MM.1S (cell line): ENCODE results near the gene OR4M1.
"Not testable (repeated sequence)": the region's sequence is repeated elsewhere in the genome, so short reads cannot be mapped to it uniquely, and the experiment has no call there.

Source experiments
- DNase-seq: peaks from one replicate; pipeline ENCODE4 v3.0.0-alpha.2; 2015
- H2AFZ ChIP-seq: fragments of 300-600 bp; sonication (generic); 2 replicates; pipeline ENCODE4 v1.6.0; 2016; ENCODE audit warnings: antibody characterized with exemption, low read length
- H3F3A ChIP-seq: fragments of 300-600 bp; sonication (generic); 2 replicates; pipeline ENCODE4 v1.6.1; 2016; ENCODE audit warnings: mild to moderate bottlenecking, antibody characterized with exemption, low read length, moderate library complexity, mixed read lengths; ENCODE audit not compliant: insufficient read depth
- H3K27ac ChIP-seq: fragments of 300-600 bp; sonication (generic); 2 replicates; pipeline ENCODE4 v1.5.1; 2016; ENCODE audit warnings: mild to moderate bottlenecking, low read length
- H3K27me3 ChIP-seq: fragments of 300-600 bp; sonication (generic); replicated peaks from 2 replicates; pipeline ENCODE4 v1.6.0; 2016; ENCODE audit warnings: low read length; ENCODE audit not compliant: insufficient read depth
- H3K36me3 ChIP-seq: fragments of 300-600 bp; sonication (generic); replicated peaks from 2 replicates; pipeline ENCODE4 v1.6.1; 2016; ENCODE audit warnings: mild to moderate bottlenecking, low read length, mixed read lengths; ENCODE audit not compliant: insufficient read depth
- H3K4me1 ChIP-seq: fragments of 300-600 bp; sonication (generic); 2 replicates; pipeline ENCODE4 v1.6.1; 2016; ENCODE audit warnings: low read length, mixed read lengths
- H3K4me2 ChIP-seq: fragments of 300-600 bp; sonication (generic); 2 replicates; pipeline ENCODE4 v1.6.0; 2016; ENCODE audit warnings: low read depth, low read length
- H3K4me3 ChIP-seq: fragments of 300-600 bp; sonication (generic); 2 replicates; pipeline ENCODE4 v1.5.1; 2016; ENCODE audit warnings: low read length, mixed read lengths
- H3K79me2 ChIP-seq: fragments of 300-600 bp; sonication (generic); 2 replicates; pipeline ENCODE4 v1.6.1; 2016; ENCODE audit warnings: mixed run types, low read length, mixed read lengths
- H3K9ac ChIP-seq: fragments of 300-600 bp; sonication (generic); 2 replicates; pipeline ENCODE4 v1.6.1; 2016; ENCODE audit warnings: low read length, mixed read lengths
- H3K9me2 ChIP-seq: fragments of 300-600 bp; sonication (generic); replicated peaks from 2 replicates; pipeline ENCODE4 v1.6.1; 2016; ENCODE audit warnings: mild to moderate bottlenecking, low read length, mixed read lengths; ENCODE audit not compliant: insufficient read depth
- H3K9me3 ChIP-seq: fragments of 300-600 bp; sonication (generic); replicated peaks from 2 replicates; pipeline ENCODE4 v1.6.1; 2016; ENCODE audit warnings: mild to moderate bottlenecking, low read length, mixed read lengths; ENCODE audit not compliant: insufficient read depth
- H4K20me1 ChIP-seq: fragments of 300-600 bp; sonication (generic); 2 replicates; pipeline ENCODE4 v1.6.1; 2016; ENCODE audit warnings: mild to moderate bottlenecking, low read length, moderate library complexity, mixed read lengths; ENCODE audit not compliant: insufficient read depth
- EZH2 ChIP-seq: fragments of 300-600 bp; sonication (generic); optimal IDR thresholded peaks from 2 replicates; pipeline ENCODE3; 2017; ENCODE audit warnings: low read depth, mild to moderate bottlenecking, antibody characterized with exemption, low read length, mixed read lengths
- EZH2phosphoT487 ChIP-seq: fragments of 300-600 bp; sonication (generic); IDR thresholded peaks from 2 replicates; pipeline ENCODE4 v1.6.1; 2018; ENCODE audit warnings: antibody characterized with exemption, low read length
- TF ChIP-seq, protein P1 (sequence below): fragments of 300-600 bp; sonication (generic); IDR thresholded peaks from 2 replicates; pipeline ENCODE4 v1.5.1; 2016; ENCODE audit warnings: antibody characterized with exemption, low read length, mixed read lengths

Gene OR4M1

DNA sequence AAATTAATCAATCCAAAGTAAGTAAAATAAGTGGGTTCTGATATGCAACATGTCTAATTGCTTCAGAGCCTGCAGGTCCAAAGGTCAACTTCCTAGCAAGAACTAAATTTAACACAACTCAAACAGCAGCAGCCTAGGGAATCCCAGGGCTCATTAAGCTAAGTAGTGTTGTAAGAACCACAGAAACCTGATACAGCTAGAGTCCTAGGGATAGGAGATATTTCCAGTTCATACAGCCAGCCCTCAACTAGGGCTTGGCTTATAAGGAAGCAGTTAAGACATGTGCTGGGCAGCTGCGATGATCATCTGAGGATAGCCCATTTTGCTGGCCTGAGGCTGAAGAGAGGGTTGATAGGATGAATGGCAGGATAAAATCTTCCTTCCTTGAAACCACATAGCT is 30.0 kb upstream of the OR4M1 start, which contains the start of gene OR4Q3:
Gene OR4Q3 (plus strand): TSS at position 316 of the 400 bp plus-strand sequence.
- DNase-seq: no peak
- no peaks in the 10 kb centered on the region for H4K20me1 ChIP-seq
- H3K79me2 ChIP-seq: no peaks in the 10 kb centered on the region
- no peaks in the 10 kb centered on the region for H3F3A ChIP-seq
- H3K9me2 ChIP-seq: no peaks in the 10 kb centered on the region
- H3K4me1 ChIP-seq: no peaks in the 10 kb centered on the region
- H3K27me3 ChIP-seq: no peaks in the 10 kb centered on the region
- H3K9ac ChIP-seq: no peak within 1 kb of the TSS
- H3K36me3 ChIP-seq: no peaks in the 10 kb centered on the region
- TF ChIP-seq EZH2 (no peak), EZH2phosphoT487 (no peak)
- TF ChIP-seq, protein P1, sequence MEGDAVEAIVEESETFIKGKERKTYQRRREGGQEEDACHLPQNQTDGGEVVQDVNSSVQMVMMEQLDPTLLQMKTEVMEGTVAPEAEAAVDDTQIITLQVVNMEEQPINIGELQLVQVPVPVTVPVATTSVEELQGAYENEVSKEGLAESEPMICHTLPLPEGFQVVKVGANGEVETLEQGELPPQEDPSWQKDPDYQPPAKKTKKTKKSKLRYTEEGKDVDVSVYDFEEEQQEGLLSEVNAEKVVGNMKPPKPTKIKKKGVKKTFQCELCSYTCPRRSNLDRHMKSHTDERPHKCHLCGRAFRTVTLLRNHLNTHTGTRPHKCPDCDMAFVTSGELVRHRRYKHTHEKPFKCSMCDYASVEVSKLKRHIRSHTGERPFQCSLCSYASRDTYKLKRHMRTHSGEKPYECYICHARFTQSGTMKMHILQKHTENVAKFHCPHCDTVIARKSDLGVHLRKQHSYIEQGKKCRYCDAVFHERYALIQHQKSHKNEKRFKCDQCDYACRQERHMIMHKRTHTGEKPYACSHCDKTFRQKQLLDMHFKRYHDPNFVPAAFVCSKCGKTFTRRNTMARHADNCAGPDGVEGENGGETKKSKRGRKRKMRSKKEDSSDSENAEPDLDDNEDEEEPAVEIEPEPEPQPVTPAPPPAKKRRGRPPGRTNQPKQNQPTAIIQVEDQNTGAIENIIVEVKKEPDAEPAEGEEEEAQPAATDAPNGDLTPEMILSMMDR: no peak
- H3K27ac ChIP-seq: no peak within 1 kb of the TSS
- H3K9me3 ChIP-seq: no peaks in the 10 kb centered on the region
- no peak within 1 kb of the TSS for H3K4me2 ChIP-seq
- H3K4me3 ChIP-seq: no peak within 1 kb of the TSS
- no peak within 1 kb of the TSS for H2AFZ ChIP-seq

DNA sequence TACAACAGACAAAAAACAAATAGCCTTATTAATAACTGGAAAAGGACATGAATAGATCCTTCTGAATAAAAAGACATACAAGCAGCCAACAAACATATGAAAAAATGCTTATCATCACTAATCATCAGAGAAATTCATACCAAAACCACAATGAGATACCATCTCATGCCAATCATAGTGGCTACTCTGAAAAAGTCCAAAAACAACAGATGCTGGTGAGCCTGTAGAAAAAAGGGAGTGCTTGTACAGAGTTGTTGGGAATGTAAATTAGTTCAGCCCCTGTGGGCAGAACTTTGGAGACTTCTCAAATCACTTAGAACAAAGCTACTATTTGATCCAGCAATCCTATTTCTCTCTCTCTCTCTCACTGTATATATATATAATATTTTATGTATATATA is 21.0 kb upstream of the OR4M1 start:
- not testable (repeated sequence) for H3K79me2 ChIP-seq, H3K36me3 ChIP-seq, H2AFZ ChIP-seq, H3K9me3 ChIP-seq, H3K27me3 ChIP-seq, H3K4me3 ChIP-seq, H3K4me2 ChIP-seq, DNase-seq, H3F3A ChIP-seq, H3K9me2 ChIP-seq, H4K20me1 ChIP-seq, H3K9ac ChIP-seq, H3K4me1 ChIP-seq, H3K27ac ChIP-seq

DNA sequence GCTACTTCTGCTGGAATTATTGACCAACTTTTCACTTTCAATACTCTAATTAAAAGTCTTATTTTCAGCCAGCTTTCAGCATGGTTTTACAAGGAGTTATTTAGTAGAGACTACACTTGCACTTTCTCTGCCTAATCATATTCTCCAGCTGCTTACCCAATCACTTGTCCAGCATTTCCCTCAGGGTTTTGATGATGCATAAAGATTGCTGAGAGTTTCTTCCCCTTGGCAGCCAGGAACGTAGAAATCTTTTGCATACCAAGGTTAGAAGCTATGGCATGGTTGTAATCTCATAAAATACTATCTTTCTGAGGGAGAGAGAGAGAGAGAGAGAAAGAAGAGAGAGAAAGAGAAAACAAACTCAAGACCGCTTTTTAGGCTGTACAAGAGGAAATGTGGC is 19.1 kb upstream of the OR4M1 start:
- Histone ChIP-seq H3K79me2 (no peaks in the 10 kb centered on the region), H3K9me3 (no peaks in the 10 kb centered on the region), H3K27ac (no peak overlapping the region), H3K4me3 (no peak overlapping the region), H3K4me2 (no peak overlapping the region), H3K27me3 (no peaks in the 10 kb centered on the region), H2AFZ (no peak overlapping the region), H4K20me1 (no peaks in the 10 kb centered on the region), H3F3A (no peaks in the 10 kb centered on the region), H3K9me2 (no peaks in the 10 kb centered on the region), H3K36me3 (no peaks in the 10 kb centered on the region), H3K9ac (no peak overlapping the region), H3K4me1 (no peaks in the 10 kb centered on the region)
- TF ChIP-seq EZH2 (no peak), EZH2phosphoT487 (no peak)
- TF ChIP-seq, protein P1: no peak
- no peak for DNase-seq

DNA sequence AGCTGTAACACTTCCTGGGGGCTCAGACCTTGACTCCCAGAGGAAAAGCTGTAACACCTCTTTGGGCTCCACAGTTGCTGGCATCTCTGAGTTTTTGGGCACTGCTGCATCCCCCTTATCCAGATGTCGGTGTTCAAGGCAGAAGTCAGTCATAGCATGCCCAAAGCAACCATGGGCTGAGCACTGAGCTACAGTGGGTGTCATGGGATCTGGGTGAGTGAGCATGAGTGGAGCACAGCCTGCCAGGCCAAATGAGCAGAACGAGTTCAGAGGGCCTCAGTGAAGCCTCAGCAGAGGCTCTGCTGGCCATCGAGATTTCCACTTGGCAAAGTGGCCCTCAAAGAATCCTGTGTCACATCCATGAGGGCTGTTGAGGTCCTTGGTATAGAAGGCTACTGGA is 1.8 kb upstream of the OR4M1 start:
- H3K9me3 ChIP-seq, H3K4me1 ChIP-seq, H3K27me3 ChIP-seq, H3F3A ChIP-seq, H3K4me2 ChIP-seq, H3K9ac ChIP-seq, H2AFZ ChIP-seq, H3K9me2 ChIP-seq, DNase-seq, H3K36me3 ChIP-seq, H4K20me1 ChIP-seq, H3K4me3 ChIP-seq, H3K27ac ChIP-seq, H3K79me2 ChIP-seq: not testable (repeated sequence)
